Raji (cell line): ENCODE data around the gene SAT1.
A peak's percentile ranks its signal among the peaks of the same experiment; 100 is the strongest.

ENCODE experiments used
- POLR2A ChIP-seq: IDR thresholded peaks from 2 replicates; pipeline ENCODE4 v1.6.1; 2011; ENCODE audit warnings: low read depth, low read length, control low read depth; ENCODE audit not compliant: insufficient read depth

The SAT1 gene

DNA sequence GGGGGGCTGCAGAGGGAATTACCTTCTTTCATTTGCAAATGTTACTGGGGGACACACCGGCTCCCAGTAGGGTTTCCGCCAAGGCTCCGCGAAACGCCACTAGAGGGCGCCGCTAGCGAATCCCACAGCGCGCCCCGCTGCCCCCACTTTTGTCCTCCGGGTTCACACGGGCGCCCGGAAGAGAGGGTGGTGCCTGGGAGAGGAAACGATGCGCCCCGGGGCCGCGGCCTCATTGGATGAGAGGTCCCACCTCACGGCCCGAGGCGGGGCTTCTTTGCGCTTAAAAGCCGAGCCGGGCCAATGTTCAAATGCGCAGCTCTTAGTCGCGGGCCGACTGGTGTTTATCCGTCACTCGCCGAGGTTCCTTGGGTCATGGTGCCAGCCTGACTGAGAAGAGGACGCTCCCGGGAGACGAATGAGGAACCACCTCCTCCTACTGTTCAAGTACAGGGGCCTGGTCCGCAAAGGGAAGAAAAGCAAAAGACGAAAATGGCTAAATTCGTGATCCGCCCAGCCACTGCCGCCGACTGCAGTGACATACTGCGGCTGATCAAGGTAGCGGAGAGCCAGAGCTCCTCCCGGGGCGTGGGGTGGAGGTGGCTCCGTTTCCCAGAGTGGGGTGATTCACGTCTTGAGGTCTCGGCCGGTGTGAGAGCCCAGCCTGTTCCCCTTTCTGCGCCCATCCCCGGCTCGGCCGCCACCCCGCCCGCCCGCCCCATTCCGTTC lies at the start of gene SAT1:
Gene SAT1 (plus strand): TSS at position 311 of the 726 bp plus-strand sequence. CDS start 179 bp downstream, at position 490.
- TF ChIP-seq POLR2A: peak; percentile 100

GRCh38 chrX:23736030-23736429 lies 46.9 kb upstream of the SAT1 start:
- no peak for TF ChIP-seq POLR2A

DNA sequence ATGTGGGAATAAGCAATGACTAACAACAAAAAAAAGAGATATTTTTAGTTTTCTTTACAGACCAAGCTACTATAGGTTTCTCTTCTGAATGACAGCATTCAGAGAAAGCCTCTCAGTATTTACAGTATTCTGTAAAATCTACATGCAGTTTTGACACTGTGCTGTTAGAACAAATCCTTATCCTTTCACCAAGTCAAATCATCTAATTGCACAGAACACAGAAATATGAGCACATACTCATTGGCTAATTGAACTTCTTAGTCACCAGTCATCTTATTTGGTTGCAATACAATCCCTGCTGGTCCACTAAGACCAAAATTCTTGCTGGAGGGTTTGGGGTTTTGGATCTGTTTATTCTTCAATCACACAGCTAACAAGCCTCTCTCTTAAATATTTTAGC lies 45.6 kb upstream of the SAT1 start:
- TF ChIP-seq POLR2A: no peak

GRCh38 chrX:23742174-23742696 lies 40.7 kb upstream of the SAT1 start:
- no peak for TF ChIP-seq POLR2A

- TF ChIP-seq POLR2A: peak; percentile 68
These were observed 40.0 kb upstream of the SAT1 start, which contains the start of gene ACOT9 for GRCh38 chrX:23742697-23743622. ACOT9 (minus strand) TSS chrX:23743276; CDS start chrX:23743144, 132 bp downstream.

DNA sequence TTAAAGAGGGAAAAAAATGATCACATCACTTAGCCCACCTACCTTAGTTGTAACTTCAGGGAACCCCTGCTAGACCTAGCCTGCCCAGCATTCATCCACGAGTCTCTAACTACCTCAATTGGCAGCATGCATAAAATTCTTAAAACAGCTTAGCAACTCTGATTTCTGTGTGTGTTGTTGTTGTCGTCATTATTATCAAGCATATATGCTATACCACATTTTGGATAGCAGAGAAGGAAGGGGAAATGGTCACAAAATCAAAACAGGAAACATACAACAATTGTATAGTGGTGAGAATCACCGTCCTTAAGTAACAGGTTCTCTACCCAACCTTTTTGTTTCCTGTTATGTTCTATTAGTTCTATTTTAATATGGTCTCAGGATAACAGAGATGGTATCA lies 37.2 kb upstream of the SAT1 start:
- TF ChIP-seq POLR2A: no peak

DNA sequence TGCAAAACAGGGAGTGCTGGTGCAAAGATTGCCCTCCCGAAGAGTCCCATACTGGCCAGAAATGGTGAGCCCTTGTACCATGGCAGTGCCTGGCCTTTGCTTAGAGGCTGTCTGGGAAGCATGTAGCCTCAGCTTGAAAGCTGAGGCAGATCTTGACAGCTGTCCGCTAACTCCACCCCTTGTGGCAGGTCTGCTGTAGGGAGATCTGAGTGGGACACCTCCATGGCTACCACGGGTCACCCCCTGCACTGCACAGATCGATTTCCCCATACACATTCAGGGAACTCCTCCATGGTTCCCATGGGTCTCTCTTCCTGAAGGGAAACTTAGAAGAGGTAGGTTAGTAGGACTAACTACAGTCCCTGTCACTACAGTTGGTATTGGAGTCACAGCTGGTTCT lies 33.8 kb upstream of the SAT1 start:
- TF ChIP-seq POLR2A: no peak

GRCh38 chrX:23749576-23749975 lies 33.4 kb upstream of the SAT1 start:
- TF ChIP-seq POLR2A: no peak

GRCh38 chrX:23752740-23753415 lies 30.1 kb upstream of the SAT1 start:
- no peak for TF ChIP-seq POLR2A

GRCh38 chrX:23754664-23755063 lies 28.3 kb upstream of the SAT1 start:
- TF ChIP-seq POLR2A: no peak

DNA sequence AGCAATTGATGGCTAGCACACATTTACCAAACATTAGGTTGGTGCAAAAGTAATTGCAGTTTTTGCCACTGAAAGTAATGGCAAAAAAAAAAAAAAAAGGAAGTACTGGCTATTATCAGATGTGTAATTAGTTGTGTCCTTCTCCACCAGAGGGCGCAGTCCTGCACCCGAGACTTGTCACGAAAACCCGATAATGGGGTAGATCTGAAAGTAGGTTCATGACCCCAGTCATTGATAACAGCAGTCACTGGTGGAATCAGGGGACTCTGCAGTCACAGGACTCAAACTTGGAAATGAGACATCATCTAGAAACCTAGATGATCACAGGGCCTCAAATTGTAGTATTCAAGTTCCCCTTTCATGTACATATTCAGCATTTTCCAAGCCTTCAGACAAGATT lies 26.8 kb upstream of the SAT1 start:
- no peak for TF ChIP-seq POLR2A

DNA sequence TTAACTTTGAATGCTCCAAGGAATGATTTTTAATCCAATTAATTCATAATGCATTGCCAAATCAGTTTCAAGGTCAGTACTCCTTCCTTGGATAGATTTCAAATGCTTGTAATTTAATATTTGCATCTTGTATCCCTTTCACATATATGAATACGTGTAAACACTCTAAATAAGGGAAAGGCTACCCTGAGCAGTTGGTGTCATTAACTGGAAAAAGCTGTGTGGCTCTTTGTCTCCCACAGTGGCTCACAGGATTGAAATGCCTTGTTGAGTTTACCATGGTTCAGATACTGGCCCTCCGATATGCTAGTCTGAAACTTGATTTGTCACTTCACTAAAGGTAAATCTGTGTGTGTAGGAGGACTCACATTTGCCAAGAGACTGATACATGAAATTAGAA lies 23.2 kb upstream of the SAT1 start:
- no peak for TF ChIP-seq POLR2A

GRCh38 chrX:23764188-23764984 lies 18.6 kb upstream of the SAT1 start:
- no peak for TF ChIP-seq POLR2A

GRCh38 chrX:23765449-23765848 lies 17.5 kb upstream of the SAT1 start:
- no peak for TF ChIP-seq POLR2A

- TF ChIP-seq POLR2A: no peak
These were observed 17.1 kb upstream of the SAT1 start for GRCh38 chrX:23765868-23766267.
